Skeletal muscle satellite cell (primary cell): Measurements from ENCODE around the gene VTI1A.

Experiments used
- H3K27me3 ChIP-seq: 2 replicates; pipeline ENCODE4 v1.7.0; 2013; ENCODE audit warnings: low read length; ENCODE audit not compliant: control insufficient read depth, insufficient read depth
- H3K36me3 ChIP-seq: 2 replicates; pipeline ENCODE4 v1.7.0; 2013; ENCODE audit warnings: mild to moderate bottlenecking, control low read depth, low read length; ENCODE audit not compliant: insufficient read depth
- H3K4me1 ChIP-seq: 2 replicates; pipeline ENCODE4 v1.7.0; 2013; ENCODE audit warnings: low read length; ENCODE audit not compliant: control insufficient read depth, insufficient read depth
- H3K4me2 ChIP-seq: 2 replicates; pipeline ENCODE4 v1.7.0; 2013; ENCODE audit warnings: mild to moderate bottlenecking, low read length
- H3K4me3 ChIP-seq: 2 replicates; pipeline ENCODE4 v1.7.0; 2013; ENCODE audit warnings: low read length
- H3K9ac ChIP-seq: 2 replicates; pipeline ENCODE4 v1.7.0; 2013; ENCODE audit warnings: mild to moderate bottlenecking, low read depth, low read length, moderate library complexity
- H3K9me3 ChIP-seq: replicated peaks from 2 replicates; pipeline ENCODE4 v1.7.0; 2013; ENCODE audit warnings: mild to moderate bottlenecking, control low read depth, low read length

The VTI1A gene

GRCh38 chr10:112601214-112602090 lies 154.4 kb downstream of the VTI1A start:
- Histone ChIP-seq H3K4me2 (no peak overlapping the region), H3K9ac (no peak overlapping the region), H3K4me3 (no peak overlapping the region), H3K27me3 (no peaks in the 10 kb centered on the region), H3K36me3 (no peaks in the 10 kb centered on the region), H3K4me1 (no peaks in the 10 kb centered on the region), H3K9me3 (no peaks in the 10 kb centered on the region)

DNA sequence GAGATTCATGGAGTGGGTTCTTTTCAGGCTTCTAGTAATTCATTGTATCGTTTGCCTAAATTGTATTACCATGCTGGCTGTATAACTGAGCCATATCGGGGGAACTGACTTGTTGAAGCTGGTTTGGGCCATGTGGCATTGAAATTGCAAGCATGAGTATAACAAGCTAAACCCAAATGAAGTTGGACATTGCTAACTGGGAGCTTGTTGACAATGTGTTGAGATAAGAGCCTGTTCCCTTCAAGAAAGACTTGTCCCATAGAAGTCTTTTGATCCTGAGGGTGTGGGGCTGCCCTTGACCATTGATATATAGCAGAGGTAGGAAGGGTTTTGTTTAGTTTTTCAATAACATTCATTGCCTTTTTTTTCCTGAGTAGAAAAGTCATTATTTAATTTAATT lies 156.0 kb downstream of the VTI1A start:
- Histone ChIP-seq H3K4me2 (no peak overlapping the region), H3K9me3 (no peaks in the 10 kb centered on the region), H3K4me3 (no peak overlapping the region), H3K9ac (no peak overlapping the region), H3K4me1 (no peaks in the 10 kb centered on the region), H3K36me3 (no peaks in the 10 kb centered on the region), H3K27me3 (no peaks in the 10 kb centered on the region)

- Histone ChIP-seq H3K4me1 (no peaks in the 10 kb centered on the region), H3K36me3 (no peaks in the 10 kb centered on the region), H3K9ac (no peak overlapping the region), H3K4me2 (no peak overlapping the region), H3K9me3 (no peaks in the 10 kb centered on the region), H3K4me3 (no peak overlapping the region), H3K27me3 (no peaks in the 10 kb centered on the region)
Observed at GRCh38 chr10:112605063-112605462, 158.0 kb downstream of the VTI1A start.

DNA sequence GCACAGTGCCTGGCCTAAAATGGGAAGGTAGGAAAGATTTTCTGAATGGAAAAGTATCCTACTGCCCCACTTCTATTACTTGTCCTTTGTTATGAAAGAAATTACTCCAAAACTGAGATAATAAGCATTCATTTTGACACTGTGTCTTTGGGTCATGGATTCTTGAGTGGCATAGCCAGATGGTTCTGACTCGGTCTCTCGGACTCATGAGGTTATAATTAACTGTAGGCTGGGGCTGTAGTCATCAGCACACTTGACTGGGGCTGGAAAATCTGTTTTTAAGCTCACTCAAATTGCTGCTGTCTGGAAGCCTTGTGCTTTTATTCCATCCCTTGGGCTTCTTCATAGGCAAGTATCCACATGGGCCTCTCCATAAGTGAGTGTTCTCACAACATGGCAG lies 160.5 kb downstream of the VTI1A start:
- no peak overlapping the region for H3K4me2 ChIP-seq
- no peaks in the 10 kb centered on the region for H3K4me1 ChIP-seq
- no peaks in the 10 kb centered on the region for H3K36me3 ChIP-seq
- H3K9ac ChIP-seq = no peak overlapping the region
- no peaks in the 10 kb centered on the region for H3K27me3 ChIP-seq
- no peak overlapping the region for H3K4me3 ChIP-seq
- H3K9me3 ChIP-seq = no peaks in the 10 kb centered on the region

DNA sequence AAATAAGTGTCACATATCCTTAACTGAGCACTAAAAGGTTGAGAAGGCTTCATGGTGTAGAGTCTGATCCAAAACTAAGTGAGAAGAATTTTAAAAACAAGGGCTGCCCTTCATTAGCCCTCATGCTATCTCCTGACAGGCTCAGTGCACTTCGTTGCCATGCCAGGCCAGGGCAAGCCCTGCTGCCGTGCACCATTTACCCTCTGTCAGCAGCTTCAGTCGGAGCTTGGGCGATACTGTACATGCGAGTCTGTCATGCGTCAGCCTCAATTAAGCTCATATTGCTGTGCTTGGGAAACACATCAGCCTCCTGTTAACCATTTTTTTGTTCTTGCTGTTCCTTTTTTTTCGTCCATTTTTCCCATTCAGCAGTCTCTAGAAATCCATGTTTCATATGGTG lies 166.6 kb downstream of the VTI1A start:
- Histone ChIP-seq H3K27me3 (no peaks in the 10 kb centered on the region), H3K9ac (no peak overlapping the region), H3K36me3 (no peaks in the 10 kb centered on the region), H3K4me1 (no peaks in the 10 kb centered on the region), H3K4me3 (no peak overlapping the region), H3K4me2 (no peak overlapping the region), H3K9me3 (no peaks in the 10 kb centered on the region)

DNA sequence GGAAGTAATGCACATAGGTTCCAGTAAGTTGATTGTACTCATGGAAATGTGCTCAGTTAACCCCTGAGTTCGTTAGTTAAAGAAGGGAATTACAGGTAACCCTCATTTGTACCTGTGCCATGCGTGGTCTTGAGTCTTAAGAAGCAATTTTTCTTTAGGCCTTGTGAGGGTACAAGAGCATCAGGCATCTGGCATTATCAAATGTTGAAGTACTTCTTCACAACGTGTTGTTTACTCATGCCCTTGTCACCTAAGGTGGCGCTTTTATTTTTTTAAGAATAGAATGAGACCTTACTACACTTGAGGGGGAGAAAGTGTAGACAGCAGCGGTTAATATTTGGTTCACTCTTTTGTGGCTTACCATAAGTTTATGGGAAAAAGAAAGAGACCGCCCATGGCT lies 167.1 kb downstream of the VTI1A start:
- Histone ChIP-seq H3K4me2 (no peak overlapping the region), H3K9ac (no peak overlapping the region), H3K4me3 (no peak overlapping the region), H3K27me3 (no peaks in the 10 kb centered on the region), H3K36me3 (no peaks in the 10 kb centered on the region), H3K4me1 (no peaks in the 10 kb centered on the region), H3K9me3 (no peaks in the 10 kb centered on the region)

- no peak overlapping the region for H3K4me2 ChIP-seq
- no peaks in the 10 kb centered on the region for H3K36me3 ChIP-seq
- H3K27me3 ChIP-seq = no peaks in the 10 kb centered on the region
- no peaks in the 10 kb centered on the region for H3K9me3 ChIP-seq
- H3K4me1 ChIP-seq = no peaks in the 10 kb centered on the region
- H3K4me3 ChIP-seq = no peak overlapping the region
- no peak overlapping the region for H3K9ac ChIP-seq
Observed at GRCh38 chr10:112614586-112614985, 167.6 kb downstream of the VTI1A start.

DNA sequence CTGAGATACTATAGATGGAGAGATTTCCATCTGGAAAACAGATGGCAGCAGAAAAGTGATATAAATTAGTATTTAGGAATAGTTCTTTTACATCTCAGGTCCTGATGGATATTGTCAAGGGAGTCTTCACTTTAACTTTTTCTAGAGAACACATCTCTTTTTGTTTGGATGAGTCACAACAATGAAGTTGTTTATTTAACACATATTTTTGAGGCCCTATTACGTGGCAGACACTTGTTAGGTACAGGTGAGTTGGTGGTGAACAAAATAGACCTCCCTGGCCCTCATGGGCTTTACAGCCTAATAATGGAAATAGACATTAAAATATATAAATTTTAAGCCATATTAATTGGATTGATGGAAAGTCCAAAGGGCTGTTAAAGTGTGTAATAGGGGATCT lies 168.3 kb downstream of the VTI1A start:
- Histone ChIP-seq H3K9ac (no peak overlapping the region), H3K9me3 (no peaks in the 10 kb centered on the region), H3K4me1 (no peaks in the 10 kb centered on the region), H3K27me3 (no peaks in the 10 kb centered on the region), H3K4me2 (no peak overlapping the region), H3K36me3 (no peaks in the 10 kb centered on the region), H3K4me3 (no peak overlapping the region)

GRCh38 chr10:112616647-112617046 lies 169.6 kb downstream of the VTI1A start:
- Histone ChIP-seq H3K36me3 (no peaks in the 10 kb centered on the region), H3K4me2 (no peak overlapping the region), H3K9ac (no peak overlapping the region), H3K27me3 (no peaks in the 10 kb centered on the region), H3K9me3 (no peaks in the 10 kb centered on the region), H3K4me3 (no peak overlapping the region), H3K4me1 (no peaks in the 10 kb centered on the region)

- no peak overlapping the region for H3K9ac ChIP-seq
- H3K4me3 ChIP-seq = no peak overlapping the region
- peaks cover 6% of the 10 kb centered on the region for H3K4me1 ChIP-seq
- no peaks in the 10 kb centered on the region for H3K27me3 ChIP-seq
- no peak overlapping the region for H3K4me2 ChIP-seq
- H3K9me3 ChIP-seq = no peaks in the 10 kb centered on the region
- no peaks in the 10 kb centered on the region for H3K36me3 ChIP-seq
Observed at GRCh38 chr10:112618814-112619213, 171.8 kb downstream of the VTI1A start.

DNA sequence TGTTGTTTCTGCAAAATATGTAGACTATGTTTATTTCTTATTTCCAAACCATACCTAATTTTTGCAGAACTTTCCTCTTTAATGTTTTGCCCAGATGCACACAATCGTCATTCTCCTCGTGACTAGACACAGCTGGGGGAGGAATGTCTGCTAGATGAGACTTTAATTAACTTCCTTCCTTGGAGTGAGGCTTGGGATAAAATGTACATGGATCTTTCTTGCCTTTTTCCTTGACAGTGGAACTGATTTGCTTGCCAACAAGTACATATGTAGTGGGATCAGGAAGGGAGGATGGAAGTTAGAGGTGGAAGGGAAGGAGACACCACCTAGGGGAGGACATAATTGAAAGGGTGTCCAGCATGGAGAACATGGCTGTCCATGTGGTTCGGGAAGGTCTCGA lies 172.5 kb downstream of the VTI1A start:
- H3K27me3 ChIP-seq = no peaks in the 10 kb centered on the region
- H3K9me3 ChIP-seq = no peaks in the 10 kb centered on the region
- H3K36me3 ChIP-seq = no peaks in the 10 kb centered on the region
- H3K4me2 ChIP-seq = no peak overlapping the region
- H3K4me1 ChIP-seq = peaks cover 6% of the 10 kb centered on the region
- no peak overlapping the region for H3K9ac ChIP-seq
- H3K4me3 ChIP-seq = no peak overlapping the region

- Histone ChIP-seq H3K9me3 (no peaks in the 10 kb centered on the region), H3K36me3 (no peaks in the 10 kb centered on the region), H3K4me3 (no peak overlapping the region), H3K4me2 (no peak overlapping the region), H3K27me3 (no peaks in the 10 kb centered on the region), H3K4me1 (peaks cover 6% of the 10 kb centered on the region), H3K9ac (no peak overlapping the region)
Observed at GRCh38 chr10:112622786-112623185, 175.8 kb downstream of the VTI1A start.
